H7 (cell line): Measurements from ENCODE around the gene ACTR5. TPM values are rescaled to one million over a fixed set of nuclear protein-coding genes. Genes with fewer than 3 reads are reported as not detected.
"Not testable (repeated sequence)": the region's sequence is repeated elsewhere in the genome, so short reads cannot be mapped to it uniquely, and the experiment has no call there.

Experiments
- DNase-seq: peaks from one replicate; pipeline ENCODE4 v3.0.0; 2012
- H3K27me3 ChIP-seq: 2 replicates; pipeline ENCODE4 v1.6.0; 2011; ENCODE audit warnings: mild to moderate bottlenecking, low read length; ENCODE audit not compliant: control insufficient read depth, insufficient read depth
- H3K36me3 ChIP-seq: replicated peaks from 2 replicates; pipeline ENCODE4 v1.5.1; 2011; ENCODE audit warnings: low read length; ENCODE audit not compliant: control insufficient read depth, insufficient read depth
- H3K4me3 ChIP-seq: 2 replicates; pipeline ENCODE4 v1.5.1; 2011; ENCODE audit warnings: low read depth, mild to moderate bottlenecking, control low read depth, low read length, moderate library complexity; ENCODE audit not compliant: insufficient read depth
- total RNA-seq: library from RNA; depleted of rRNA; stranded (reverse); fragments of >200 nt; shearing (Covaris generic); gene quantifications from 2 replicates; pipeline ENCODE4 v1.2.3, GENCODE V29; 2014; rRNA removed

Gene ACTR5
- total RNA-seq, 1 experiment from 2014 or later: 16.0 TPM

DNA sequence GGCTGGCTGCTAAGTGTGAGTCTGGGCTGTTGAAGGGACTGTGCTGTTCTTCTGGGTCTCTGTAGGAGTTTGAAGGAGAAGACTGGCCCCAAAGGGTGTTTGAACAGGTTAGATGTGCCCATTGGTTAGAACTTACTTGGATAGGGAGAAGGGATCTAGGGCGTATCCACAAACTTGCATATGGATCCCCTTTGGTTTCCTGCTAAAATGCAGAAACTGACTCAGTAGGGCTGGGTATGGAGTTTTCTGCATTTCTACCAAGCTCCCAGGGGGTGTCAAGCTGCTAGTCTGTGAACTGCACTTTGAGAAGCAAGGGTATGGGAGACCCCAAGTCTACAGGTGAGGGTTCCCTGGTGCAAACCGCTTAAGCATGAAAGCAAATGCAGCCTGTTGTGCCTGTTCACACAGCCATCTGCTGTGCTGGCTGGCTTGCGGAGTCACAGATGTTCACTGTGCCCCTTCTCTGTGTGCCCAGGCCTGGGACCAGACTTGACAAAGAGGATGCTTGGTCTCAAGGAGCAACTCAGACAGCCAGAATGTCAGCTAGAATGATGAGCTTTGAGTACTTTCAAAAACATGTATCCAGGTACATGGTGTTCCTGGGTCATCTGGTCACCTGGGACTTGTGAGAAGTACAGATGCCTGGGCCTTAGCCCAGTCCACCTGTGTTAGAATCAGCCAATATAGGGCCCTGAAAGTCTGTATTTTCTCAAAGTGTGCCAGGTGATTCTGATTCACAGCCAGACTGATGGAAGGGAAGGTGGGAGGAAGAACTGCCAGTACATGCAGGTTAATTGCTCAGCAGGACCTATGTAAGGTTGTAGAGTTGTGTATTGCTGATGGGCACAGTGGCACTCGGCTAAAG, 64.7 kb downstream of the ACTR5 start:
- peaks cover 5% of the 10 kb centered on the region for H3K36me3 ChIP-seq
- no peak for DNase-seq
- H3K4me3 ChIP-seq: no peak overlapping the region
- H3K27me3 ChIP-seq: no peaks in the 10 kb centered on the region

DNA sequence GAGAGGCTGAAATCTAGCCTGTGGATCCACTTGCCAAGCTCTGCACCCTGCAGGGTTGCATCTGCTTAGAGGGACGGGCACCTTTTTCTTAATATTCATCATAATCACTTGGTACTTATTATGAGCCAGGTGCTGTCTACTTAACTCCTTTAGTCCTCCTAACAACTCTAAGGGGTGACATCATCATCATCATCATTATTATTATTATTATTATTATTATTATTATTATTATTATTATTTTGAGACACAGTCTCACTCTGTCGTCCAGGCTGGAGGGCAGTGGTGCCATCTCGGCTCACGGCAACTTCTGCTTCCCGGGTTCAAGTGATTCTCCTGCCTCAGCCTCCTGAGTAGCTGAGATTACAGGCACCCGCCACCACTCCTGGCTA, 65.3 kb downstream of the ACTR5 start:
- not testable (repeated sequence) for H3K27me3 ChIP-seq, DNase-seq, H3K4me3 ChIP-seq, H3K36me3 ChIP-seq

DNA sequence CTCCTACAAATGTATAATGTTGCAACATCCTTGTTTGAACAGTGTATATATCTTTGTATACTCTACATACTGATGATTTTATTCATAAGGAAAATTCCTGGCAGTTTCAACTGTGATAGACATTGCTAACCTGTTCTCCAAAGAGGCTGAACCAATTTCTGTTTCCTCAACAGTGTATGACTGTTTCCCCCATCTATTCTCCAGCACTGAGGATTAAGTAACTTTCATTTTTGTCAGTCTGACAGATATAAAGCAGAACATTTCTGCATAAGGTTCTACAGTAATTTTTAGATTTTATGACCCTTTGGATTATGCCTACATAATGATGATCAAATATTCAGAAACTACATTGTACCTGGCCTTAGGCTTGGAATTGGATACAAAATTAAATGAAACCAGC, 67.2 kb downstream of the ACTR5 start:
- peaks cover 4% of the 10 kb centered on the region for H3K36me3 ChIP-seq
- DNase-seq: no peak
- no peaks in the 10 kb centered on the region for H3K27me3 ChIP-seq
- H3K4me3 ChIP-seq: no peak overlapping the region

DNA sequence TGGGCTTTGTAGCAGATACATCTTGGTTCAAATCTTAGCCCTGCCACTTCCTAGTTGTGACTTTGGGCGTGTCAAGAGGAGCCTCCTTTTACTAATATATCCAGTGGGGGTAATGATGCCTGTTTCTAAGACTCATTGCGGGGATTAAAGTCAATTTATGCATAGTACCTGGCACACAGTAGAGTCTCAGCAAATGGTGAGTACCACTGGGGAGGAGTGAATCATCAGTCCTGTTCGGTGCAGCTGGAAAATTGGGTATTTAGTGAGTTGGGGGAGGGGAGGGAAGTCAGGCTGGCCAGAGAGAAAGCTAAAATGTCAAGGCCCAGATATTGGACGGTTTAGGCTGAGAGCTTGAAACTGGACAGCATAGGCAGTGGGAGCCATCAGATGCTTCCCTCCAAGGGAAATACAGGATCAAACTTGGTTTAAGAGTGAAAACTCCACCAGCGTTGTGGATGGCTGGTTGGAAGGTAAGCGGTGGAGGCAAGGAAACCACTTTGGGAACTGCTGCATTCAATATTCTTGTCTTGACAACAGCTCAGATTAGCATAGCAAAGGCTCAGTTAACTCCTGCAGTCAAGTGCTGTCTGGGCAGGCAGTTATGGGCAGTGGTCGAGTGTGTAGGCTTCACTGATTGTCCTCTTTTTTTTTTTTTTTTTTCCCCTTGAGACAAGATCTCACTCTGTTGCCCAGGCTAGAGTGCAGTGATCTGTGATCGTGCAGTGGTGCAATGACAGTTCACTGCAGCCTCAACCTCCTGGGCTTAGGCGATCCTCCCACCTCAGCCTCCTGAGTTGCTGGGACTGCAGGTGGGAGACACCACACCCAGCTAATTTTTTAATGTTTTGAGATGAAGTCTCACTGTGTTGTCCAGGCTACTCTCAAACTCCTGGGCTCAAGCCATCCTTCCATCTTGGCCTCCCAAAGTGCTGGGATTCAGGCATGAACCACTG, 70.1 kb downstream of the ACTR5 start:
- no peak overlapping the region for H3K4me3 ChIP-seq
- DNase-seq: no peak
- no peaks in the 10 kb centered on the region for H3K27me3 ChIP-seq
- no peaks in the 10 kb centered on the region for H3K36me3 ChIP-seq

Other genes starting within 250 kb of the ACTR5 start
- not detected in 2 replicates for gene ADIG, start 167.3 kb upstream of the ACTR5 start, total RNA-seq
- 10.9 and 13.2 TPM in 2 replicates for gene ARHGAP40, start 146.7 kb upstream of the ACTR5 start, total RNA-seq
- gene SLC32A1, start 24.0 kb upstream of the ACTR5 start, total RNA-seq: 0.07 TPM in 1 of 2 replicates, not detected in the other
- 19.8 and 23.6 TPM in 2 replicates for gene PPP1R16B, start 57.2 kb downstream of the ACTR5 start, total RNA-seq
- gene FAM83D, start 178.0 kb downstream of the ACTR5 start, total RNA-seq: 82.9 and 90.7 TPM in 2 replicates
- 26.1 and 28.2 TPM in 2 replicates for gene DHX35, start 213.9 kb downstream of the ACTR5 start, total RNA-seq